OCI-LY7 (cell line): ENCODE measurements around the gene RNF126. TPM values are rescaled to one million over a fixed set of nuclear protein-coding genes. Genes with fewer than 3 reads are reported as not detected.

Source experiments
- BruUV-seq: library from RNA; stranded (reverse); fragments of 400-500 nt; replicated peaks from 2 replicates; lab custom pipeline; 2021; lab: Mats Ljungman, UMichigan
- CTCF ChIA-PET: fragments of 300-600 bp; sonication (Branson Sonifier 250); formaldehyde crosslinking; loops from one replicate; lab custom pipeline; 2022; ENCODE audit warnings: antibody characterized with exemption; ENCODE audit not compliant: unreplicated experiment; lab: Charles Lee
- POLR2A ChIA-PET: fragments of 300-600 bp; sonication (Branson Sonifier 250); formaldehyde crosslinking; loops from one replicate; lab custom pipeline; 2022; ENCODE audit warnings: antibody characterized with exemption; lab: Charles Lee
- DNase-seq: peaks from one replicate; pipeline ENCODE4 v3.0.0-alpha.2; 2015; ENCODE audit warnings: low spot score
- H2AFZ ChIP-seq: fragments of 200-600 bp; sonication (generic), shearing (Covaris generic); 2 replicates; pipeline ENCODE4 v1.6.1; 2014; ENCODE audit warnings: mild to moderate bottlenecking, antibody characterized with exemption, low read length, moderate library complexity
- H3K27ac ChIP-seq: fragments of 200-600 bp; sonication (generic); 2 replicates; pipeline ENCODE4 v1.5.1; 2014; ENCODE audit warnings: mixed run types, low read depth, mild to moderate bottlenecking, moderate library complexity, low read length, inconsistent platforms; ENCODE audit not compliant: poor library complexity, severe bottlenecking
- H3K36me3 ChIP-seq: fragments of 200-600 bp; sonication (generic); 2 replicates; pipeline ENCODE4 v1.6.1; 2014; ENCODE audit warnings: mild to moderate bottlenecking, antibody characterized with exemption, low read length, moderate library complexity, mixed read lengths; ENCODE audit not compliant: insufficient read depth
- H3K4me1 ChIP-seq: fragments of 200-600 bp; sonication (generic); 2 replicates; pipeline ENCODE4 v1.5.1; 2014; ENCODE audit warnings: mild to moderate bottlenecking, low read length; ENCODE audit not compliant: insufficient read depth, poor library complexity, severe bottlenecking
- H3K4me2 ChIP-seq: fragments of 200-600 bp; sonication (generic); 2 replicates; pipeline ENCODE4 v1.6.1; 2014; ENCODE audit warnings: mild to moderate bottlenecking, low read length
- H3K4me3 ChIP-seq: fragments of 200-600 bp; sonication (generic); 2 replicates; pipeline ENCODE4 v1.5.1; 2014; ENCODE audit warnings: mild to moderate bottlenecking, low read depth, low read length; ENCODE audit not compliant: poor library complexity, severe bottlenecking
- H3K79me2 ChIP-seq: fragments of 200-600 bp; sonication (generic); 2 replicates; pipeline ENCODE4 v1.6.1; 2016; ENCODE audit warnings: low read depth, mild to moderate bottlenecking, low read length, moderate library complexity, mixed read lengths; ENCODE audit not compliant: insufficient read depth
- H3K9me2 ChIP-seq: fragments of 200-600 bp; sonication (generic); 2 replicates; pipeline ENCODE4 v1.6.1; 2016; ENCODE audit warnings: mild to moderate bottlenecking, low read length, mixed read lengths; ENCODE audit not compliant: insufficient read depth
- H3K9me3 ChIP-seq: fragments of 200-600 bp; sonication (generic); 2 replicates; pipeline ENCODE4 v1.6.1; 2014; ENCODE audit warnings: mild to moderate bottlenecking, mixed run types, low read length, mixed read lengths
- H4K20me1 ChIP-seq: fragments of 200-600 bp; sonication (generic); 2 replicates; pipeline ENCODE4 v1.6.1; 2014; ENCODE audit warnings: mild to moderate bottlenecking, antibody characterized with exemption, low read length, moderate library complexity, mixed read lengths; ENCODE audit not compliant: insufficient read depth
- CTCF ChIP-seq: fragments of 200-600 bp; sonication (generic); conservative IDR thresholded peaks from 2 replicates; pipeline ENCODE4 v1.5.1; 2014; ENCODE audit warnings: mild to moderate bottlenecking, antibody characterized with exemption, low read length, moderate library complexity, mixed read lengths
- EZH2phosphoT487 ChIP-seq: fragments of 200-600 bp; sonication (generic); IDR thresholded peaks from 2 replicates; pipeline ENCODE4 v1.6.1; 2018; ENCODE audit warnings: low read depth, borderline replicate concordance, mild to moderate bottlenecking, mixed run types, antibody characterized with exemption, low read length, moderate library complexity, mixed read lengths
- intact Hi-C: fragments of 100-400 bp; cut with micrococcal nuclease; formaldehyde crosslinking; loops from one replicate; pipeline ENCODE4 v1.10.0; 2022; ENCODE audit not compliant: unreplicated experiment
- total RNA-seq, 2 experiments: library from RNA; depleted of rRNA in 1 of 2; stranded (reverse); fragments of >200 nt in 1 of 2; shearing (Covaris generic) in 1 of 2; gene quantifications; 2 replicates each; pipeline ENCODE4 v1.2.3, GENCODE V29; 2014 to 2022

Gene RNF126
- total RNA-seq, 2 experiments from 2014 or later, result 98.6 to 104 TPM

DNA sequence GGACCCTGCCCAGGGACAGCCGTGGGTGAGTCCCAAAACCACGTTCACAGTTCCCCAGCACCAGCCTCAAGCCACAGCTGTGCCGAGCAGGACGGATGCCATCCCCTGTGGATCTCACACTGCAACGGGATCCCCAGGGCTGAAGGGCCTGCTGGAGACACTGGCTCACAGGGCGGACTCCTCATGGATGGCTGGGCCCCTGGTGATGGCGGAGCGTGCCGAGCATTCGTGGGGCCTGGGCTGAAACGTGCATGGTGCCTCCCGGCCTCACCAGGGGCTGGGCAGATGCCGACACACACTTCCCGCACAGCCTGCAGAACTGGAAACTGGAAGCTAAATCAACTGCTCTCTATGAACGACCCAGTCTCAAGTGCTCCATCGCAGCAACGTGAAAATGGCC, 9.6 kb downstream of the RNF126 start:
- ChIA-PET POLR2A (no interaction called here), CTCF (no interaction called here)
- peaks cover 9% of the 10 kb centered on the region for H3K4me1 ChIP-seq
- H3K27ac ChIP-seq, result no peak overlapping the region
- no peak for DNase-seq
- H3K4me2 ChIP-seq, result no peak overlapping the region
- BruUV-seq, result no TSS peak
- peaks cover 96% of the 10 kb centered on the region for H3K36me3 ChIP-seq
- peaks cover 62% of the 10 kb centered on the region for H3K79me2 ChIP-seq
- no peaks in the 10 kb centered on the region for H3K9me2 ChIP-seq
- H3K4me3 ChIP-seq, result no peak overlapping the region
- intact Hi-C loops, result no loop called here
- H2AFZ ChIP-seq, result no peak overlapping the region
- H4K20me1 ChIP-seq, result no peaks in the 10 kb centered on the region; the same call in 1 of the 2 replicates
- TF ChIP-seq EZH2phosphoT487, result no peak
- TF ChIP-seq CTCF, result no peak
- no peaks in the 10 kb centered on the region for H3K9me3 ChIP-seq

GRCh38 chr19:652467-653389, 10.3 kb downstream of the RNF126 start:
- no TSS peak for BruUV-seq
- H3K9me2 ChIP-seq, result no peaks in the 10 kb centered on the region
- H3K27ac ChIP-seq, result no peak overlapping the region
- peaks cover 55% of the 10 kb centered on the region for H3K79me2 ChIP-seq
- H4K20me1 ChIP-seq, result no peaks in the 10 kb centered on the region; the same call in 1 of the 2 replicates
- no peak overlapping the region for H2AFZ ChIP-seq
- POLR2A ChIA-PET, result no interaction called here
- TF ChIP-seq EZH2phosphoT487, result no peak
- TF ChIP-seq CTCF, result no peak
- H3K4me3 ChIP-seq, result no peak overlapping the region
- H3K9me3 ChIP-seq, result no peaks in the 10 kb centered on the region
- no peak overlapping the region for H3K4me2 ChIP-seq
- H3K36me3 ChIP-seq, result peaks cover 95% of the 10 kb centered on the region
- CTCF ChIA-PET, result no interaction called here
- H3K4me1 ChIP-seq, result peaks cover 14% of the 10 kb centered on the region
- intact Hi-C loops, result no loop called here
- DNase-seq, result no peak

GRCh38 chr19:651991-652390, 11.0 kb downstream of the RNF126 start:
- Histone ChIP-seq H3K36me3 (peaks cover 94% of the 10 kb centered on the region), H3K79me2 (peaks cover 47% of the 10 kb centered on the region), H3K4me3 (no peak overlapping the region), H4K20me1 (no peaks in the 10 kb centered on the region; the same call in 1 of the 2 replicates), H3K9me3 (no peaks in the 10 kb centered on the region), H3K9me2 (no peaks in the 10 kb centered on the region), H3K4me2 (no peak overlapping the region), H3K4me1 (peaks cover 18% of the 10 kb centered on the region), H2AFZ (no peak overlapping the region), H3K27ac (no peak overlapping the region)
- DNase-seq, result no peak
- BruUV-seq, result no TSS peak
- POLR2A ChIA-PET, result no interaction called here
- intact Hi-C loops, result no loop called here
- TF ChIP-seq CTCF (no peak), EZH2phosphoT487 (no peak)
- CTCF ChIA-PET, result no interaction called here
